Fibroblast of skin of back (primary cell): ENCODE measurements around the gene TARS1. TPM values are rescaled to one million over a fixed set of nuclear protein-coding genes. Genes with fewer than 3 reads are reported as not detected.
A peak's percentile ranks its signal among the peaks of the same experiment; 100 is the strongest.

ENCODE experiments used
- DNase-seq: peaks from one replicate; pipeline ENCODE4 v3.0.0-alpha.2; 2013
- polyA plus RNA-seq, 2 experiments: library from polyadenylated mRNA; unstranded; fragments of 120-200 nt; gene quantifications; one replicate each; pipeline ENCODE4 v1.2.1, GENCODE V29; 2013; ENCODE audit not compliant: insufficient read length in 2 of 2

TARS1 gene
- 317 TPM for polyA plus RNA-seq (2013, experiment 1 of 2; ENCODE audit: insufficient read length)
- polyA plus RNA-seq (2013, experiment 2 of 2; ENCODE audit: insufficient read length), result 180 TPM

- peak; percentile 100 for DNase-seq
Observed at GRCh38 chr5:33440482-33441240, at the start of gene TARS1. TARS1 (plus strand) TSS chr5:33440965; CDS start chr5:33441087, 122 bp downstream.

- peak; percentile 17 for DNase-seq
Observed at GRCh38 chr5:33398501-33398900, 42.3 kb upstream of the TARS1 start.

DNA sequence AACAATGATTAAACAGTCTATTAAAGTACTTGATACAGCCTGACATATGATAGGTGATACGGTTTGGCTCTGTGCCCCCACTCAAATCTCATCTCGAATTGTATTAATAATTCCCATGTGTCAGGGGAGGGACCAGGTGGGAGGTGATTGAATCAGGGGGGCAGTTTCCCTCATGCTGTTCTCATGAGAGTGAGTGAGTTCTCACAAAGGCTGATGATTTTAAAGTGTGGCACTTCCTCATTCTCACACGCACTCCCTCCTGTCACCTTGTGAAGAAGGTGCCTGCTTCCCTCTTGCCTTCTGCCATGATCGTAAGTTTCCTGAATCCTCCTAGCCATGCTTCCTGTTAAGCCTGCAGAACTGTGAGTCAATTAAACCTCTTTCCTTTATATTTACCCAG, 40.1 kb upstream of the TARS1 start:
- DNase-seq, result no peak

GRCh38 chr5:33401482-33402390, 39.0 kb upstream of the TARS1 start:
- DNase-seq, result peak; percentile 80

DNA sequence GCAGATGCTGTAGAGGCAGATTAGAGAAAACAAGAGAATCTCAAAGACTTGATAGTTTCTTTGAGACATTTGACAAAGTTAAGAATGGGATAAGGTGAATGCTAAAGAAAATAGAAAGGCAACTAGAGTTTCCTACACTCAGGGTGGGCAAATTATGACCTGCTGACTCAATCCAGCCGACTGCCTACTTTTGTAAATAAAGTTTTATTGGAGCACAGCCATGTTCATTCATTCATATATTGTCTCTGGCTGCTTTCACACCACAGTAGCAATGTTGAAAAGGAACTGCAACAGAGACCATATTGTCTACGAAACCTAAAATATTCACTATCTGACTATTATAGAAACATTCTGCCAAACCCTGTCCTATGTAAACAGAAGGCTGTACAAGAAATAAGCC, 37.6 kb upstream of the TARS1 start:
- DNase-seq, result no peak

GRCh38 chr5:33408816-33409215, 31.9 kb upstream of the TARS1 start:
- DNase-seq, result no peak

DNA sequence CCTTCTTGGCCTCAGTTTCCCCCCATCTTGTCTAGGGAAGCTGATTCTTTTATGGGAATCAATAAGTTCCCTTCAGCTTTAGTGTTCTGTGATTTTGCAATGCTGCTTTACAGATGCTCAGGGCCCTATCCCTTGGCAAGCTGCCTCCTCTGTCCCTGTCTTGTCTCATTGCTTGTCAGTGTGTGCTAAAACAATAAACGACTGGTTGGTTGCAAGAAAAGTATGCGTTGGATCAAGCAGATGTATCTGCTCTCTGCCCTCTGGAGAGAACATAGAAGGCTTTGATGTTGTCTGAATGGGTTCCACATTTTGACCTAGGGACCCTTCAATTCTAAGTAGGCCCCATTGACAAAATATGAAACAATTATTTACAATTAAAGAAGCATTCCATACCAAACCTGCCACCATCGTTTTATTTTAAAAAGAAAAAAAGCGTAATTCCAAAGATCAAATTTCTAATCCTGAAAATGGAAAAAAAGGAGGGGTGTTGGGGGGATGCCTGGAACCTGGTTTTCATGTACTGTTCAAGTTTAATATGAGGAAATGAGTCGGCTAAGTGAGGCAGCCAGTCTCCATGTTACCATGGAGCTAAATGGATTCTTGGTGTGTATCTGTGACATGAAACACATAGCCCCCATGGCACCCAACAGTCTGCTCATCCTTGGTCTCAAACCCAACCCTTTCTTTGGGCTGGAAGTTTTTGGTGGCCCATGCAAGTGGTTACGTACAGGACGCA, 31.2 kb upstream of the TARS1 start:
- peak; percentile 40 for DNase-seq

GRCh38 chr5:33410221-33410620, 30.5 kb upstream of the TARS1 start:
- DNase-seq, result no peak

- DNase-seq, result no peak
Observed at GRCh38 chr5:33411498-33411897, 29.3 kb upstream of the TARS1 start.

DNA sequence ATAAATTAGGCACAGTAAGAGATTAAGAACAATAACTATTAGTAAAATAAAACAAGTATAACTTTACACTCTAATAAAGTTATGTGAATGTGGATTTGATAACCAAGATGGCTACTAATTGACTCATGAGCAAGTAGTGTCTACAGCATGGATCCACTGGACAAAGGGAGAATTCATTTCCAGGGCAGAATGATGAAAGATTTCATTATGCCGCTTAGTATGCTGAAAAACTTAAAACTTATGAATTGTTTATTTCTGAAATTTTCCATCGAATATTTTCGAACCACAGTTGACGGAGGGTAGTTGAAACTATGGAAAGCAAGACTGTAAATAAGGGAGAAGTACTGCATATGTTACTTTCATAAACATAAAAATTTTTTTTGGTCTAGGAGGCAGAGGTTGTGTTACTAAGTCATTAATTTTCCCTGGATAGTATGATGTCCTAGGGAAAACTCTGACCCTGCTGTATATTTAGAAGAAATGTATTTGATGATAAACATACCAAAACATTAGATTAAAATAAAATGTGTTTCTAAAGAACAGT, 24.9 kb upstream of the TARS1 start:
- no peak for DNase-seq

DNA sequence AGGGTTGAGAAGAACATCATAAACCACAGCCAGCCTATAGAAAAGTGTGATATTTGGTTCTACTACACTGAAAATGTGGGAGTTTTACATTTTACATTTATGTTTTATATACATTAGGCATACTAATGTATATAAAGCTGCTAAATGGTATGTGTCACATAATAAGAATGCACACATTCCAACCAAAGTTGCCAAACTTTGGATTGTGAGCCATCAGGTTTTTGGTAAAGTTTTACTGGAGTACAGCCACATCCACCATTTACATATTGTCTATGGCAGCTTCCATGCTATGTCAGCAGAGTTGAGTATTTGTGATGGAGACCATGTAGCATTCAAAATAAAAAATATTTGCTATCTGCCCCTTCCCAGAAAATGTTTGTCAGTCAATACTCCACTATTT, 23.1 kb upstream of the TARS1 start:
- DNase-seq, result peak; percentile 25

DNA sequence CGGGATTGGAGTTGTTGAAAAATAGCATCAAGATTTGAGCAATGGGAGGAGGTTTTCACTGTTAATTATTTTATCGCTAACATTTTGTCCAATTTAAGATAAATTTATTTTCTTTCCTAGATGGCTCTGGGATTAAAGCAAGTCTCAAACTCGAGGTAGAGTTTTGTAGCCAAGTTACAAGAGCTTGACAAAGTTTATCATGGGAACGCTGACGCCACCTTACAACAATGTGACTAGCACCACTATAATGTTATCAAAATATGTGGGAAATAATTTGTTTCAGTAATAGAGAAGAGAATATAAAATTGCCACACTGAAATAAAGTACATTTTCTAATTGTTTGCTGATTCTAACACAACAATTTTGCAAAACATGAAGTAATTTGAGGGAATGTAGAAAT, 19.8 kb upstream of the TARS1 start:
- DNase-seq, result no peak

- no peak for DNase-seq
Observed at GRCh38 chr5:33422191-33422590, 18.6 kb upstream of the TARS1 start.

- DNase-seq, result peak; percentile 56
Observed at GRCh38 chr5:33423018-33423630, 17.6 kb upstream of the TARS1 start.

GRCh38 chr5:33425314-33425713, 15.5 kb upstream of the TARS1 start:
- DNase-seq, result peak; percentile 83

DNA sequence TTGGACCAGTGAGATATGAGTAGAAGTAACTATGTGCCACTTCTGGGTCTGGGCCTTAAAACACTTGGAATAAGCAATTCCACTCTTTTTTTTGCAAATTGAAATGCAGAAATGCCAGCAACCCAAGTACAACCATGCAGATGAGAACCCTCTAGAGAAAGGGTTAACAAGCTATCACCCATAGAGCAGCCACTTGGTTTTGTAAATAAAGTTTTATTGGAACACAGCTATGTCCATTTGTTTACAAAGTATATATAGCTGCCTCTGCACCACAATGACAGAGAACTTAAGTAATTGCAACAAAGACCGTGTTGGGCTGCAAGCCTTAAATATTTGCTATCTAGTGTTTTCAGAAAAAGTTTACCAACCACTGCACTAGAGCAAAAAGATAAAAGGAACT, 9.8 kb upstream of the TARS1 start:
- no peak for DNase-seq

GRCh38 chr5:33432656-33433055, 8.1 kb upstream of the TARS1 start:
- no peak for DNase-seq

DNA sequence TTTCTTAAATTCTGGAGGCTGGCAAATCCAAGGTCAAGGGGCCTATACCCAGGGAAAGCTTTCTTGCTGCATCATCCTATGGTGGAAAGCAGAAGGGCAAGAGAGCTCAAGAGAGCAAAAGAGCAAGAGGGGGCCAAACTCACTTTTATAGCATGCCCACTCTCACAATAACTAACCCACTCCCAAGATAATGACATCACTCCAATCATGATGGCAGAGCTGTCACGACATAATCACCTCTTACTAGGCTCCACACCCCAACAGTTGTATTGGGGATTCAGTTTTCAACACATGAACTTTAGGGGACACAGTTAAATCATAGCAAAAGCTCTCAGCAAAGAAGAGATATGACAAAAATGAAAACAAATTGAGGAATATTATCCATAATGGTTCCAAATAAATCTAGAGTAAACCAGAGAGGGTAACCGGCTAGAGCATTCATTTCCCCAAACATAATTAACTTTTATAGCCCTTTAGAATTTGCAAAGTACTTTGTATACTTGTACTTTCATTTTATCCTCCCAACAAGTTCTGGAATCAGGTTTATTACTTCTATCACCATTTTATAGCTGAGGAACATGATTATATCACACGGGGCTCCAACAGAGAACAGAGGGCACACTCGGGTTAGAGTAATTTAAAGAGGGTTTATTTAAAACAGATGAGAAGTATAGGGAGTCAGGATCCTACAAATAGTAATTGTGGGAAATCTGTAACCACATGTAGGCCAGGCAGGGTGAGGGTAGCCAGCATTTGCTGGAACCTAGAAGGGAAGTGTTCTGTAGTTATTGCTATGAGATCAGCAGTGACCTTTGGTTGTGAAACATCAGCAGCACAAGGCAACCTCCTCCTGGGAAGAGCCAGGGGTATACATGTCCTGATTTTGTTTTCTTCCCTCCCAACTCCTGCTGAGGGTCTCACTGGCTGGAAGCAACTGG, 7.2 kb upstream of the TARS1 start:
- no peak for DNase-seq

- peak; percentile 77 for DNase-seq
Observed at GRCh38 chr5:33435893-33436490, 4.8 kb upstream of the TARS1 start.

DNA sequence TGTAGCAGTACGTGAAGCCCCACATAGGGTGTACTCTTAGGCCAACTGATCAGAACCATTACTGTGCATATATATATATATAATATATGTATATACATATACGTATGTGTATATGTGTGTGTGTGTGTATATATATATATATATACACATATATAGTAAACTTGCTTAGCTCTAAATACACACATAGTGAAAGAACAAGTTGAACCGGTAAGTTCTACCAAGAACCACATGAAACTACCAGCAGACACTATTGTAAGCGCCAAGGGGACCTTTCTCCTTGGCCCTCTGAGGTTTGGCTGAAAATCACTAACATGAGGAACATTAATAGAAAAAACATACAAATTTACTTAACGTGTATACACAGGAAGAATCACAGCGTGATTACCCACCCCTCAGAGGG, 1.8 kb upstream of the TARS1 start:
- no peak for DNase-seq
